ENCODE measurements around the gene CFAP68. TPM values are rescaled to one million over a fixed set of nuclear protein-coding genes. Genes with fewer than 3 reads are reported as not detected.

The CFAP68 gene
- total and polyA plus RNA-seq, 2 of the 4 experiments (the other 2 are of a cell fraction) = 10.2 to 17.0 TPM

DNA sequence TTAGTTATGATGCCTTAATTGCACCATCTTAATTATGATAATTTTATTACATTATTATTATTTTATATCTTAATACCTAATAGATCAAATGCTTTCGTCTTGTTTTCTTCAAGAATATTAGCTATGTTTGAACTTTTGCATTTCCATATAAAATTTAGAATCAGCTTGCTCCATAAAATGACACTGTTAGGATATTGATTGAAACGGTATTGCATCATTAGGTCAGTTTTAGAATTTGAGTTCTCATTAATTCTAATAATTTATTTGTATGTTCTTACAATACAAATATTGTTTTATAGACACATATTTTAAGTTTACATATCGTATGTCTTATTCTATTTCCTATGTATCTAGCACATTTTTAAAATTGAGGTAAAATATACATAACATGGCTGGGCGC, 6.7 kb downstream of the CFAP68 start:
- Histone ChIP-seq H2BK120ac (ENCODE audit: low read depth, low read length) (no peak overlapping the region), H2AK5ac (ENCODE audit: low read depth, low read length) (no peak overlapping the region), H3K79me1 (ENCODE audit: low read depth in 1 of 2, low read length in 2 of 2) (no peaks in the 10 kb centered on the region), H3K4me1 (ENCODE audit: control insufficient read depth, insufficient read depth, low read length) (no peaks in the 10 kb centered on the region), H3K56ac (ENCODE audit: extremely low read depth, insufficient read depth, low read length) (no peak overlapping the region), H3K36me3 (ENCODE audit: control insufficient read depth, insufficient read depth, low read length) (no peaks in the 10 kb centered on the region), H3K4ac (ENCODE audit: low read depth, low read length) (no peak overlapping the region), H3K9me3 (ENCODE audit: control insufficient read depth, insufficient read depth, low read length) (no peaks in the 10 kb centered on the region), H3K4me2 (ENCODE audit: low read depth, low read length) (no peak overlapping the region), H3K27me3 (ENCODE audit: control insufficient read depth, insufficient read depth, low read length) (no peaks in the 10 kb centered on the region), H2BK5ac (ENCODE audit: low read depth, low read length, poor library complexity, severe bottlenecking) (no peak overlapping the region), H2AFZ (replicated peaks; ENCODE audit: low read length, poor library complexity) (no peak overlapping the region), H2AK9ac (replicated peaks; ENCODE audit: low read depth, low read length, poor library complexity) (no peak overlapping the region), H3K4me3 (ENCODE audit: insufficient read depth, low read depth, low read length) (no peak overlapping the region), H3K14ac (replicated peaks; ENCODE audit: low read depth, low read length) (no peak overlapping the region), H3K27ac (ENCODE audit: insufficient read depth, low read length) (no peak overlapping the region), H3K9me1 (ENCODE audit: insufficient read depth, low read length) (no peaks in the 10 kb centered on the region), H3K18ac (ENCODE audit: low read depth, low read length) (no peak overlapping the region), H2BK20ac (ENCODE audit: low read depth, low read length) (no peak overlapping the region), H3K9ac (ENCODE audit: low read depth, low read length) (no peak overlapping the region), H3K23ac (ENCODE audit: low read depth, low read length) (no peak overlapping the region), H4K20me1 (ENCODE audit: insufficient read depth, low read length) (no peaks in the 10 kb centered on the region), H4K91ac (ENCODE audit: insufficient read depth, low read depth, low read length) (no peak overlapping the region), H4K5ac (ENCODE audit: low read depth, low read length) (no peak overlapping the region), H2BK15ac (ENCODE audit: low read depth, low read length) (no peak overlapping the region), H4K8ac (ENCODE audit: low read depth in 2 of 2, low read length in 2 of 2) (no peak overlapping the region)
- no peak for ATAC-seq (ENCODE audit: low read depth)
- intact Hi-C loops (cut with micrococcal nuclease) = no loop called here
- ChIA-PET POLR2A (ENCODE audit: unreplicated experiment) (no interaction called here), CTCF (no interaction called here)
- no CpG with 5 or more reads among the region's 4 CpGs for WGBS, 2 experiments (ENCODE audit: extremely low coverage in 2 of 2, insufficient read length in 1 of 2)
- no peak for TF ChIP-seq BHLHE40 (IDR thresholded peaks at IDR 0.05; ENCODE audit: low read depth, low read length)
- TF ChIP-seq CEBPB (IDR thresholded peaks at IDR 0.05; ENCODE audit: low read depth, low read length) = peak; percentile 44; the same call in 1 of the 2 replicates
- in situ Hi-C loops (cut with MboI; ENCODE audit: low sequenced_read_pairs) = no loop called here
- no peak for DNase-seq
- dilution Hi-C loops (cut with HindIII; ENCODE audit: low sequenced_read_pairs, unreplicated experiment) = no loop called here
- BruUV-seq (replicated peaks) = no TSS peak

All from IMR-90 (cell line).